SW 1271 (cell line): ENCODE data around the gene SIL1.

Experiments used
- DNase-seq, 2 experiments: peaks; one replicate each; lab custom pipeline; 2025; lab: John Stamatoyannopoulos, UW

The SIL1 gene

GRCh38 chr5:138920181-138920580 is 278.0 kb downstream of the SIL1 start:
- DNase-seq: no peak

- DNase-seq: no peak
These were observed 279.5 kb downstream of the SIL1 start for GRCh38 chr5:138918686-138919085.

GRCh38 chr5:138914338-138914737 is 283.8 kb downstream of the SIL1 start:
- no peak for DNase-seq

DNA sequence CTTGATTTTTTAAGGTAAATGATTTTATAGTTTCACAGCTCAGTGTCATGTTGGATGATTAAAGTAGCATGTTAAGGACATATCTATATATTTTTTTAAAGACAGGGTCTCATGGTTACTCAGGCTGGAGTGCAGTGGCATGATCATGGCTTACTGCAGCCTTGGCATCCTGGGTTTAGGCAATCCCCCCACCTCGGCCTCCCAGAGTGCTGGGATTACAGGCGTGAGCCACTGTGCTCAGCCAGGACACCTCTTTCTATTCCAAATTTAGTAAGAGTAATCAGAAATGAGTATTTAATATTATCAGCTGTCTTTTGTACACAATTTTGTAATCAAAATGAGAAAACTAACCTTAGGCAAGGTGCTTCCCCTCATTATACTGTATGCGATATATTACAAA is 284.4 kb downstream of the SIL1 start:
- no peak for DNase-seq

GRCh38 chr5:138912093-138912492 is 286.1 kb downstream of the SIL1 start:
- DNase-seq: no peak

DNA sequence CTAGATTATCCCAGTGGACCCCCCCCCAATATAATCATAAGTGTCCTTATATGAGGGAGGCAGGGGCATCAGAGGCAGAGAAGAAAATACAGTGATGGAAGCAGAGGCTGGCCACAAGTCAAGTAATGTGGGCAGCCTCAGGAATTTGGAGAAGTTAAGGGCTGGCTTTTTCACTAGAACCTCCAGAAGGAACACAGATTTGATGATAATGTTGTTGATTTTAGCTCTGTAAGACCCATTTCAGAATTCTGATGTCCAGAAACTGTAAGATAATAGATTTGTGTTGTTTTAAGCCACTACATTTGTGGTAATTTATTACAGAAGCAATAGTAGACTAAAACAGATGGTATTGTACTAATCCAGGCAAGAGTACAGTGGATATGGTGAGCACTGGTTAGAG is 286.7 kb downstream of the SIL1 start:
- no peak for DNase-seq

DNA sequence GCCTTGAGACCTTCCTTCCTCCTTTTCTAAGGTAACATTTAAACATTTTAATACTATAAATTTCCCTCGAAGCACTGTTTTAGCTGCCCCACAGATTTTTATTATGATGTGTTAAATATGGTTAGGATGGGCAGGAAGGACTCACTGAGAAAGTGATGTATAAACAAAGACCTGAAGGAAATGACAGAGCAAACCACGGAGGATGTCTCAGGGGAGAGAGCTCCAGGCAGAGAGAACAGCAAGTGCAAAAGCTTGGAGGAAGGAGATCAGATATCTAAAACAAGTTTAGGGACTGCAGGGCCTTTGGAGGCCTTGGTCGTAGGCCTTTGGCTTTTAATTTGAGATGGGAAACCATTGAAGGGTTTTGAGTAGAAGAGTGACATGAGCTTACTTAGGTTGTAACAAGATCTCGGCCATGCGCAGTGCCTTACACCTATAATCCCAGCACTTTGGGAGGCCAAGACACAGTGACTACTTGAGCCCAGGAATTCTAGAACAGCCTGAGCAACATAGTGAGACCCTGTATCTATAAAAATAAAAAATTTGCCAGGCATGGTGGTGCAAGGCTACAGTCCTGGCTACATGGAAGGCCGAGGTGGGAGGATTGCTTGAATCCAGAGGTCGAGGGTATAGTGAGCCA is 287.5 kb downstream of the SIL1 start:
- DNase-seq: no peak

- DNase-seq: no peak
These were observed 288.4 kb downstream of the SIL1 start for GRCh38 chr5:138909734-138910133.

- peak; percentile 63 to 80 for DNase-seq
These were observed 292.6 kb downstream of the SIL1 start for GRCh38 chr5:138905541-138905940.

DNA sequence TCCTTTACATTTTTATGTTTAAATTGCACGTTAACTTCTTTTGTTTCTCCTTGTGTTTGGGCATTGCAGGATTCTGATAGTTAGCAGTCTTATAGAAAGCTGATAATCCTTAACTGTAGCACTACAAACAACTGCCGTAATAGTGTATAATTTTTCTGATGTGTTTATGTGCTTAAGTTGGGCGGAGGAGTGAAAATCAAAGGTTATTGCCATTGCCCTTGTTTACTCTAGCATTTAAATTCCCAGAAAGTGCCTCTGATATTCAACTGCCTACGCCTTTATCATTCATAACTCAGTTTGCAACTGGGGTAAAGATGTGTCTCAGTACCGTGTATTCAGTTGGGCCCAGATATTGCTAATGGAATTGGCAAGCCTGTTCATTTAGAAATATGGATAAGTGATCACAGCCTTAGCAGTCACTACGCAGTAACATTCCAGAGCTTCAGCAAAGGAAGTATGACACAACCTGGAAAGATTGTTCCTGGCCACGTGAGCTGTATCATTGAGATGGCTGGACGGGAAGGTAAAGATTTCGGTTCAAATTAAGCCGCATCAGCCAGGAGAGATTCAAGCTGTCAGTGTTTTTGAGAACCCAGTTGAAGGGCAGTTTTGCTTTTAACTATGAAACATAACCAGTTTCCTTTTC is 294.9 kb downstream of the SIL1 start:
- DNase-seq: peak; percentile 59 to 85

DNA sequence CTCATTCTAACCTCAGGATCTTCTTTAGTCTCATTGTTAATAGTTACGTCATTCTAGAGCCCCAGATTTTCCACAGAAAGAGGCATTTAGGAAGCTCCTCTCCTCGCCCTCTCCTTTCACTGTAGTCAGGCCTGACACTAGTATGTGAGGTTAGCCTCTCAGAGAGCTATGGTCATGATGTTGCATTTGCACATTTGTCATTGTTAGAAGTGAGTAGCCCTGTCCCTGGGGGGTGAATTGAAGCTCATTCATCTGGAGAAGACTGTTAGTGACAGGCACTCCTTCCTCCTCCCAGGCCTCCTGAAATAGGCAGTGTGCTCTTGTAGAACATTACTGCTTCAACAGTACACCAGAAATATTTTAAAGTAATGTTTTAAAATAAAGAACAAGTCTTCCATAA is 296.5 kb downstream of the SIL1 start:
- no peak for DNase-seq

DNA sequence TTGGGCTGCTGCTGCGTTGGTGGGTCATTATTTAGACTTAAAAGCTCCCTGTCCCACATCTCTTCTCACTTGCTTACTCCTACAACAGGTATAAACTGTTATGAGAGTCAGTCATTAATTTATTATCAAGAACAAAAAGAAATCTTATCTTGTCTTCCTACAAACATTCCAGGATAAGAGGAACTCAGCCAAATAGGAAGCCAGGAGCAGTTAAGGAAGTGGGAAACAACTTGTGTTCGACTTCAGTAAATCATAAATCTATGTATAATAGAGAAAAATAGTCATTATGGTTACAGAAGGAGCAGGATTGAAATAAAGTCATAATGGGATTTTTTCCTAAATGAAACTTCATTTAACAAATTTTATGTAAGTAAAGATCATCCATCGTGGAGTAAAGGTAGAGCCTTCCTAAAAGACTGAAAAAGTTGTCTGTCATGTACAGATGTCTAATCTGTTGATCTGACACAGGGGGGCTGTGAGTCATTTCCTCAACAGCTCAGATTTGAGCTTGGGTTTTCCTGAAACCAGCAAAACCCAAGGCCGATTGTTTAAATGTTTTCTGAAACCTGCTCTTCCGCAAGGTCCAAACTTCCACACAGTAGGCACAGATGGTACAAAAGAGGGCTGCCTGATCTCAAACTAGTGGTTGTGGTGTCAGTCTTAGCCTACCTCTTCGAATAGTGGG is 297.7 kb downstream of the SIL1 start:
- peak; percentile 75 to 79 for DNase-seq

DNA sequence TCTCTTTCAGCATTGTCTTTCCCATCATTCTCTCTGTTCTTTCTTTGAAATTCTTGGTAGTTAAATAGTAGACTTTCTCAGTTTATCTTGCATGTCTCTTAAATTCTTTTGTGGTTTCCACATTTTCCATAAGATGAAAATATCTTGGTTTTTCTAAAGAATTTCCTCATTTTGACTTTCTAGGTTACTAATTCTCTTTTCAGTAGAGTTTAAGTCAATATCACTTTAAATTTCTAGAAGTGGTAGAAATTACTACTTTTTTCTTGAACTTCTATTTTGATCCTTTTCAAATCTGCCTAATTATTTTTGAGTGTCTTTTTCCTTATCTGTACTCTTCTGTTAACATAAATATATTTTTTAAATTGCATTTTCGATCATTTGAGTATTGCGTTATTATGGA is 299.4 kb downstream of the SIL1 start:
- DNase-seq: no peak

DNA sequence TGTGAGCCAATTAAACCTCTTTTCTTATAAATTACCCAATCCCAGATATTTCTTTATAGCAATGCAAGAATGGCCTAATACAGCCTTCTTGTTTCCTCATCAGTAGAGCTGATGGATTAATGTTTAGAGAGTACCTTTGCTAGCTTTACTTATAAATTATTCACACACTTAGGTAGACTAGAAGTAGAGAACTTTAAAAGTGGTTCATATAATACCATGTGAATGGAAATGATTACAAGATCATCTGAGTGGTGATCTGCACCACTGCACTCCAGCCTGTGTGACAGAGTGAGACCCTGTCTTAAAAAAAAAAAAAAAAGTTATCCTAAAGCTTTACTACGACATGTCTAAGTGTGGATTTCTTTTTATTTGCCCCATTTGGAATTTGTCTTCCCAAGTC is 299.9 kb downstream of the SIL1 start:
- no peak for DNase-seq
